Natural killer cell (primary cell): ENCODE results near the gene SMIM12. TPM values are rescaled to one million over a fixed set of nuclear protein-coding genes. Genes with fewer than 3 reads are reported as not detected.

Experiments
- ATAC-seq, 3 donors: fragments of 150-1000 bp in 2 of 3; fragments of 200-7000 bp in 1 of 3; cut with Tn5 transposase; 1 replicate in 1 of 3; 2 replicates in 2 of 3; pipeline ENCODE4 v1.10.0; 2021; ENCODE audit warnings: mild to moderate bottlenecking in 2 of 3, moderate library complexity in 2 of 3
- DNase-seq, 2 donors: peaks; one replicate each; pipeline versions ENCODE4 v3.0.0 to v3.0.0-alpha.2; 2013 to 2021; ENCODE audit warnings: mixed read lengths in 1 of 2
- H3K27ac ChIP-seq: one replicate; pipeline ENCODE4 v1.5.1; 2013; ENCODE audit warnings: mild to moderate bottlenecking, low read length
- H3K27me3 ChIP-seq: one replicate; pipeline ENCODE4 v1.6.1; 2013; ENCODE audit warnings: low read length; ENCODE audit not compliant: control insufficient read depth, insufficient read depth
- H3K36me3 ChIP-seq: one replicate; pipeline ENCODE4 v1.6.1; 2013; ENCODE audit warnings: low read length; ENCODE audit not compliant: control insufficient read depth, insufficient read depth
- H3K4me1 ChIP-seq: one replicate; pipeline ENCODE4 v1.6.1; 2013; ENCODE audit warnings: low read length; ENCODE audit not compliant: control insufficient read depth, insufficient read depth
- H3K4me3 ChIP-seq: one replicate; pipeline ENCODE4 v1.5.1; 2013; ENCODE audit warnings: low read length
- H3K9me3 ChIP-seq: one replicate; pipeline ENCODE4 v1.6.1; 2013; ENCODE audit warnings: low read length; ENCODE audit not compliant: control insufficient read depth, insufficient read depth
- H3K27ac Mint-ChIP-seq, 2 donors: one replicate each; pipeline ENCODE4 v1.8.0; 2022; ENCODE audit warnings: mild to moderate bottlenecking in 2 of 2, mixed read lengths in 2 of 2, moderate library complexity in 1 of 2
- H3K27me3 Mint-ChIP-seq, 2 donors: one replicate each; pipeline ENCODE4 v1.8.0; 2022; ENCODE audit warnings: low read depth in 2 of 2, mixed read lengths in 2 of 2
- H3K36me3 Mint-ChIP-seq: one replicate; pipeline ENCODE4 v1.8.0; 2022; ENCODE audit warnings: mixed read lengths
- H3K4me1 Mint-ChIP-seq, 2 donors: one replicate each; pipeline ENCODE4 v1.8.0; 2022; ENCODE audit warnings: mixed read lengths in 2 of 2
- H3K4me3 Mint-ChIP-seq: one replicate; pipeline ENCODE4 v1.8.0; 2022; ENCODE audit warnings: mild to moderate bottlenecking, moderate library complexity, mixed read lengths
- H3K9me3 Mint-ChIP-seq, 2 donors: one replicate each; pipeline ENCODE4 v1.8.0; 2022; ENCODE audit warnings: mixed read lengths in 2 of 2
- WGBS: methylation state at CpG from one replicate; pipeline ENCODE4 v1.1.7; 2013; ENCODE audit warnings: missing lambda C conversion rate; ENCODE audit not compliant: insufficient coverage; 5-methylcytosine and 5-hydroxymethylcytosine counted together
- intact Hi-C: fragments of 100-400 bp; cut with micrococcal nuclease; formaldehyde crosslinking; loops from one replicate; pipeline ENCODE4 v1.14.2; 2022
- total RNA-seq, 4 donors: library from RNA; stranded (reverse); fragments of 120-200 nt in 1 of 4; gene quantifications; one replicate each; pipeline versions ENCODE4 v1.2.3 to v1.2.4, GENCODE V29; 2013 to 2022
- TF ChIP-seq, protein P1 (sequence below): fragments of 200-600 bp; IDR thresholded peaks from one replicate; pipeline ENCODE4 v1.8.0; 2022; ENCODE audit warnings: antibody characterized with exemption

The SMIM12 gene
- total RNA-seq, 3 donors from 2014 or later (not counting 1 experiment from before 2014, with no cell fraction given): 33.4 to 44.5 (median 36.5) TPM

DNA sequence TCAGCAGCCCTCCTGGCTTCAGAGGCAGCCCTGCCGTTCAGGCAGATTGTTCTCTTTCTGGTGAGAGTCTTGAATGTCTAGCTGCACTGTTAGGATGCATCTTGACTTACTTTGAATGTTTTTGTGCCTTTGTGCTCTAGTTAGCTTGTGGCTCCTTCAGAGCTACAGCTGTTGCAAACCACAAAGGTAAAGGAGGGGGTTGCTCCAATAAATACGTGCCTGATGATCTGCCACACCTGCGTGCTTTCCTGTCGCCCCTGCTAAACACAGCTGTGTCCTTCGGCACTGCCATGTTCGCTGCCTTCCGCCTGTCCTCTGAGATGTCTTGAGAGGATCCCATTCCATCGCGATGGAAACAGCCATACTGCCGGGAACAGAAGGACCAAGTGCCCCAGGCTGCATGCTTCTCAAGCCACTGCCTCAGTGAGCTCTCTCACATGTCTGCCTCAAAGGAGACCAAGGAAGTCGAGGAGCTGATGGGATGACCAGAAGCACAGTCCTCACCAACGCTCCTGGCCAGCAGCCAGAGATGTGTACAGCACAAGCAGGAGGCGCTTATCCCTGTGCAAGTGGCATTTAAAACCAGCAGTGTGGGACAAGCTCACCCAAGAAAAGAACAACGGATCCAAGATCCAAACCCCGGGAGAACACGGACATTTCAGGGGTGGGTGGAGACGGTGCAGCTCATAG, 12.0 kb upstream of the SMIM12 start:
- H3K4me1 ChIP-seq: peaks cover 9% of the 10 kb centered on the region
- DNase-seq: peak in 1 of 2 donors; percentile 17
- H3K27ac ChIP-seq: no peak overlapping the region
- H3K27me3 ChIP-seq: peaks cover 6% of the 10 kb centered on the region
- Mint-ChIP-seq H3K4me3 (no peak overlapping the region), H3K27ac (no peak overlapping the region), H3K36me3 (no peaks in the 10 kb centered on the region), H3K27me3 (peaks cover 35 to 57% of the 10 kb centered on the region in 2 donors), H3K9me3 (no peaks in the 10 kb centered on the region), H3K4me1 (peaks cover 7 to 15% of the 10 kb centered on the region in 2 donors)
- H3K4me3 ChIP-seq: no peak overlapping the region
- no peaks in the 10 kb centered on the region for H3K36me3 ChIP-seq
- 77% methylated on average over 17 of the region's 17 CpGs for WGBS
- H3K9me3 ChIP-seq: no peaks in the 10 kb centered on the region
- TF ChIP-seq, protein P1, sequence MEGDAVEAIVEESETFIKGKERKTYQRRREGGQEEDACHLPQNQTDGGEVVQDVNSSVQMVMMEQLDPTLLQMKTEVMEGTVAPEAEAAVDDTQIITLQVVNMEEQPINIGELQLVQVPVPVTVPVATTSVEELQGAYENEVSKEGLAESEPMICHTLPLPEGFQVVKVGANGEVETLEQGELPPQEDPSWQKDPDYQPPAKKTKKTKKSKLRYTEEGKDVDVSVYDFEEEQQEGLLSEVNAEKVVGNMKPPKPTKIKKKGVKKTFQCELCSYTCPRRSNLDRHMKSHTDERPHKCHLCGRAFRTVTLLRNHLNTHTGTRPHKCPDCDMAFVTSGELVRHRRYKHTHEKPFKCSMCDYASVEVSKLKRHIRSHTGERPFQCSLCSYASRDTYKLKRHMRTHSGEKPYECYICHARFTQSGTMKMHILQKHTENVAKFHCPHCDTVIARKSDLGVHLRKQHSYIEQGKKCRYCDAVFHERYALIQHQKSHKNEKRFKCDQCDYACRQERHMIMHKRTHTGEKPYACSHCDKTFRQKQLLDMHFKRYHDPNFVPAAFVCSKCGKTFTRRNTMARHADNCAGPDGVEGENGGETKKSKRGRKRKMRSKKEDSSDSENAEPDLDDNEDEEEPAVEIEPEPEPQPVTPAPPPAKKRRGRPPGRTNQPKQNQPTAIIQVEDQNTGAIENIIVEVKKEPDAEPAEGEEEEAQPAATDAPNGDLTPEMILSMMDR: no peak
- ATAC-seq: no peak
- intact Hi-C loops: no loop called here

GRCh38 chr1:34870395-34870794, 10.8 kb upstream of the SMIM12 start:
- Mint-ChIP-seq H3K27me3 (peaks cover 30 to 45% of the 10 kb centered on the region in 2 donors), H3K36me3 (no peaks in the 10 kb centered on the region), H3K4me3 (no peak overlapping the region), H3K4me1 (peaks cover 7 to 15% of the 10 kb centered on the region in 2 donors), H3K9me3 (no peaks in the 10 kb centered on the region), H3K27ac (no peak overlapping the region)
- 75% methylated on average over 2 of the region's 2 CpGs for WGBS
- H3K4me3 ChIP-seq: no peak overlapping the region
- peaks cover 16% of the 10 kb centered on the region for H3K4me1 ChIP-seq
- DNase-seq (no peak), ATAC-seq (no peak)
- peaks cover 2% of the 10 kb centered on the region for H3K27me3 ChIP-seq
- no peak overlapping the region for H3K27ac ChIP-seq
- H3K9me3 ChIP-seq: no peaks in the 10 kb centered on the region
- intact Hi-C loops: no loop called here
- TF ChIP-seq, protein P1: no peak
- no peaks in the 10 kb centered on the region for H3K36me3 ChIP-seq

DNA sequence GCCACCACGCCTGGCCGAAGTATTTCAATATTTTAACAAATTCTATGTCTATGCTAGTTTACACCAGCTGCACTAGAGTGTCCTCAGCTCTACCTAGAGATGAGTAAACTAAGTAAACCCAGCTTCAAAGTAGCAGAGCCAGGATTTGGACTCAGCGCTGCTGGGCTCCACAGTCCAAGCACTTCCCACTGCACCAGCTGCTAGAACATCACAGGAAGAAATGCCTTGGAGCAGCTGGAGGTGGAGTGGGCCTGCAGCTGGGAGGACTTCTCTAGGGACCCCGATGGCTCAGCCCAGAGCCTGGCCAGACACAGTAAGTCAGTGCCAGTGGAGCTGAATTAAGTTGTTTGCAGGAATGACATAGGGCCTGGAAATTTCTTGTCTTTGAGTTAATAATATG, 10.2 kb upstream of the SMIM12 start:
- H3K9me3 ChIP-seq: no peaks in the 10 kb centered on the region
- no peaks in the 10 kb centered on the region for H3K36me3 ChIP-seq
- no peak for ATAC-seq
- no peak overlapping the region for H3K27ac Mint-ChIP-seq
- DNase-seq: no peak
- H3K4me1 ChIP-seq: peaks cover 22% of the 10 kb centered on the region
- intact Hi-C loops: loop anchor here (10.0 kb wide), 1 partner anchor 325 kb away; the partner anchor contains the start of gene SFPQ
- H3K4me3 Mint-ChIP-seq: no peak overlapping the region
- H3K4me1 Mint-ChIP-seq: peaks cover 9 to 19% of the 10 kb centered on the region in 2 donors
- H3K27me3 ChIP-seq: peaks cover 2% of the 10 kb centered on the region
- peaks cover 25 to 39% of the 10 kb centered on the region in 2 donors for H3K27me3 Mint-ChIP-seq
- 91% methylated on average over 4 of the region's 4 CpGs for WGBS
- TF ChIP-seq, protein P1: no peak
- no peaks in the 10 kb centered on the region for H3K36me3 Mint-ChIP-seq
- H3K27ac ChIP-seq: no peak overlapping the region
- H3K9me3 Mint-ChIP-seq: no peaks in the 10 kb centered on the region
- H3K4me3 ChIP-seq: no peak overlapping the region
